Measurements from ENCODE around the gene PIK3IP1. TPM values are rescaled to one million over a fixed set of nuclear protein-coding genes. Genes with fewer than 3 reads are reported as not detected.
"Not testable (repeated sequence)": the region's sequence is repeated elsewhere in the genome, so short reads cannot be mapped to it uniquely, and the experiment has no call there.

The PIK3IP1 gene
- total RNA-seq, 2 donors from 2014 or later, result 14.6 to 17.6 TPM

GRCh38 chr22:31243339-31244045 is 48.8 kb downstream of the PIK3IP1 start:
- H3K9me3 ChIP-seq, result no peaks in the 10 kb centered on the region

DNA sequence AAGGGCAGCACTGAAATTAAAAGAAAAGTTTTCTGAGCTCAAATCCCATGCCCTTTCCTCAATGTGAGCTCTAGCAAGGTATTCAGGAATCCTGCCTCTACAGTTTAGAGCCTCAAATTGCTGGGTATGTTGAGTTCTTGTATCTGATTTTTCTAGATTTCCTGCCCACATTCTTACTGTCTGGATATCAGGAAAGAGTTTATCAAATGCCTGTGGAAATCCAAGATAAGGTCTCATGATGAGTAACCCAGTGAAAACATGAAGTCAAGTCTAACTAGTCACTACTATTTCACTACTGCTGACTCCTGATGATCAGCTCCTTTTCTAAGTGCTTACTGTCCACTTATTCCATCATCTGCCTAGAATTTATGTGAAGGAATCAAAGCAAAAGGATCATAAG is 50.4 kb downstream of the PIK3IP1 start:
- TF ChIP-seq CTCF (IDR thresholded peaks at IDR 0.05), result no peak
- H3K4me1 ChIP-seq, result peaks cover 0 to 11% of the 10 kb centered on the region in 2 donors
- H3K36me3 ChIP-seq, result no peaks in the 10 kb centered on the region
- no peaks in the 10 kb centered on the region for H3K27me3 ChIP-seq
- H3K27ac ChIP-seq, result no peak overlapping the region
- H3K4me3 ChIP-seq, result no peak overlapping the region
- no peaks in the 10 kb centered on the region for H3K9me3 ChIP-seq
- DNase-seq (ENCODE audit: low spot score), result no peak

More at GRCh38 chr22:31243339-31244045, 48.8 kb downstream of the PIK3IP1 start:
- no peaks in the 10 kb centered on the region for H3K36me3 ChIP-seq
- no peak overlapping the region for H3K27ac ChIP-seq
- peaks cover 0 to 23% of the 10 kb centered on the region in 2 donors for H3K4me1 ChIP-seq
- no peak for DNase-seq (ENCODE audit: low spot score)
- no peak overlapping the region for H3K4me3 ChIP-seq
- TF ChIP-seq CTCF (IDR thresholded peaks at IDR 0.05), result no peak
- no peaks in the 10 kb centered on the region for H3K27me3 ChIP-seq

DNA sequence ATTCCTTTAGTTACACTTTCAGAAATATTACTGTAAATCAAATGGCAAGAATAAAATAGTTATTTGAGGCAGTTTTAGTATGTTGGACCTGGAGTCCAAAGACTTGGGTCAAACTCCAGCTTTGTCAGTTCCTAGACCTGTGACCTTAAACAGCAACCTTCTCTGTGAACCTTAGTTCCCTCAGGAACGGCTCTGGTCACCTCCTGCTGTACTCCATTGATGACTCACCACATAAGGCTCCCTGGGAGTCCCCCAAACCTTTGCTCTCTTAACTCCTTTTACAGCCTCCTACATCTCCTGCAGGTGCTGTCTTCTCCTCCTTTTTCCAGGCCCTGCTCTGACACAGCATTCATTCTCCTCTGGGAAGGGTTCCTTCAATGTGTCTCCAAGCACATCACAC is 51.1 kb downstream of the PIK3IP1 start:
- Histone ChIP-seq H3K27ac (no peak overlapping the region), H3K36me3 (no peaks in the 10 kb centered on the region), H3K9me3 (no peaks in the 10 kb centered on the region), H3K4me1 (peaks cover 0 to 11% of the 10 kb centered on the region in 2 donors), H3K27me3 (no peaks in the 10 kb centered on the region), H3K4me3 (no peak overlapping the region)
- DNase-seq (ENCODE audit: low spot score), result no peak
- TF ChIP-seq CTCF (IDR thresholded peaks at IDR 0.05), result no peak

- H3K27me3 ChIP-seq, result no peaks in the 10 kb centered on the region
- no peaks in the 10 kb centered on the region for H3K36me3 ChIP-seq
- no peak overlapping the region for H3K27ac ChIP-seq
Measured at GRCh38 chr22:31239771-31240370, 52.4 kb downstream of the PIK3IP1 start.

GRCh38 chr22:31238057-31238456 is 54.2 kb downstream of the PIK3IP1 start:
- H3K27me3 ChIP-seq, result no peaks in the 10 kb centered on the region
- no peak overlapping the region for H3K27ac ChIP-seq
- no peaks in the 10 kb centered on the region for H3K4me1 ChIP-seq
- H3K36me3 ChIP-seq, result no peaks in the 10 kb centered on the region
- DNase-seq (ENCODE audit: low spot score), result no peak
- H3K9me3 ChIP-seq, result no peaks in the 10 kb centered on the region
- no peak for TF ChIP-seq CTCF (IDR thresholded peaks at IDR 0.05)
- H3K4me3 ChIP-seq, result no peak overlapping the region

More at GRCh38 chr22:31239771-31240370, 52.4 kb downstream of the PIK3IP1 start:
- Histone ChIP-seq H3K9me3 (no peaks in the 10 kb centered on the region), H3K4me1 (peaks cover 0 to 11% of the 10 kb centered on the region in 2 donors), H3K4me3 (no peak overlapping the region)
- TF ChIP-seq CTCF (IDR thresholded peaks at IDR 0.05), result no peak
- DNase-seq (ENCODE audit: low spot score), result no peak

GRCh38 chr22:31236044-31236443 is 56.2 kb downstream of the PIK3IP1 start:
- H3K4me1 ChIP-seq; H3K9me3 ChIP-seq; H3K4me3 ChIP-seq; H3K27ac ChIP-seq; H3K36me3 ChIP-seq; DNase-seq (ENCODE audit: low spot score); H3K27me3 ChIP-seq: not testable (repeated sequence)

Data from right atrium auricular region (tissue), 2 donors.